SK-N-SH (cell line): ENCODE measurements around the gene ARHGAP45.

Source experiments
- CTCF ChIP-seq: fragments of 200-600 bp; sonication (generic); IDR thresholded peaks from 2 replicates; pipeline ENCODE4 v1.6.1; 2017; ENCODE audit warnings: antibody characterized with exemption, mild to moderate bottlenecking, moderate library complexity
- POLR2AphosphoS5 ChIP-seq: IDR thresholded peaks from 2 replicates; pipeline ENCODE4 v1.6.1; 2012; ENCODE audit warnings: low read depth, low read length
- RAD21 ChIP-seq: IDR thresholded peaks from 2 replicates; pipeline ENCODE4 v1.6.1; 2012; ENCODE audit warnings: mild to moderate bottlenecking, low read length
- SIN3A ChIP-seq: IDR thresholded peaks from 2 replicates; pipeline ENCODE4 v1.6.1; 2012; ENCODE audit warnings: low read depth, mild to moderate bottlenecking, low read length, moderate library complexity, borderline replicate concordance
- TCF12 ChIP-seq: IDR thresholded peaks from 2 replicates; pipeline ENCODE4 v1.4.0; 2012
- TEAD4 ChIP-seq: IDR thresholded peaks from 2 replicates; pipeline ENCODE4 v1.4.0; 2012; ENCODE audit warnings: mild to moderate bottlenecking, borderline replicate concordance; ENCODE audit not compliant: insufficient read depth
- USF2 ChIP-seq: fragments of 150-350 bp; IDR thresholded peaks from 2 replicates; pipeline ENCODE4 v1.6.1; 2017; ENCODE audit warnings: antibody characterized with exemption, low read length, low read depth, borderline replicate concordance

GRCh38 chr19:1108291-1109031 is 41.5 kb downstream of the ARHGAP45 start:
- TF ChIP-seq TEAD4 (no peak), CTCF (no peak), TCF12 (no peak), USF2 (no peak), RAD21 (no peak), SIN3A (no peak), POLR2AphosphoS5 (no peak)
